ENCODE measurements around the gene MAPKAP1. TPM values are rescaled to one million over a fixed set of nuclear protein-coding genes. Genes with fewer than 3 reads are reported as not detected.
A peak's percentile ranks its signal among the peaks of the same experiment; 100 is the strongest.
"Not testable (repeated sequence)": the region's sequence is repeated elsewhere in the genome, so short reads cannot be mapped to it uniquely, and the experiment has no call there.

MAPKAP1 gene
- polyA plus RNA-seq, 1 donor = 74.5 TPM

DNA sequence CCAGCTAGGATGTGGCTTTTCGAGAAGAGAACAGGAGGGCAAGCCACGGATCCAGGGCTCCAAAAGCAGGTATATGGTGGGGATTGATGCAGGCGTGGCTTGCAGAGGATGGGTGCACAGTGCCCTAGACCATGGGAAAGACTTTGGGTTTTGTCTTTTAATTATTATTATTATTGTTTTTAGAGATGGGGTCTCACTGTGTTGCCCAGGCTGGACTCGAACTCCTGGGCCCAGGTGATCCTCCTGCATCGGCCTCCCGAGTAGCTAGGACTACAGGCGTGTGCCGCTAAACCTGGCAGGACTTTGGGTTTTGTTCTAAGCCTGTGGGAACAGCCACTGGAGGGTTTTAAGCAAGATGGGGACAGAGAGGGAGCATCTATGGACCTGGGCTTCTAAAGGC lies 293.4 kb downstream of the MAPKAP1 start:
- DNase-seq = no peak

GRCh38 chr9:125412166-125412565 lies 294.8 kb downstream of the MAPKAP1 start:
- no peak for DNase-seq

- no peak for DNase-seq
Measured at GRCh38 chr9:125411171-125411756, 295.7 kb downstream of the MAPKAP1 start.

DNA sequence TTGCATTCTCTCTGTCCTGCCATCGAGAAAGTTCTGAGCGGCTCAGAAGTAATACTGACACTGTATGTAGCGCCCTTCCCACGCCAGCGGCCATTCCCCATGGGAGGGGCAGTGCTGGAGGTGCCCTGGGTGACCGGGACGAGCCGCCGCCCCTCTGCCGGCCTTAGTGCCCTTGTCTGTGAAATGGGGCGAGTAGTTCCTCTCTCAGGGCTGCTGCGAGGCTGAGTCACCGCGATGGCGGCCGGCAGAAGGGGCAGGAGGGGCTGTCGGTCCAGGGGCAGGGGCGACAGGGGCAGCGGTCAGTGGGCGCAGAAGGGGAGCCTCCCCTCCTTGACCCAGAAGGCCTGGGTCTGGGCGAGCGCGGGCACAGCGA lies 296.5 kb downstream of the MAPKAP1 start:
- no peak for DNase-seq

GRCh38 chr9:125409637-125410521 lies 297.1 kb downstream of the MAPKAP1 start:
- no peak for DNase-seq

- DNase-seq = no peak
Measured at GRCh38 chr9:125409217-125409636, 297.8 kb downstream of the MAPKAP1 start.

- DNase-seq = peak; percentile 82
Measured at GRCh38 chr9:125407974-125408900, 298.8 kb downstream of the MAPKAP1 start.

DNA sequence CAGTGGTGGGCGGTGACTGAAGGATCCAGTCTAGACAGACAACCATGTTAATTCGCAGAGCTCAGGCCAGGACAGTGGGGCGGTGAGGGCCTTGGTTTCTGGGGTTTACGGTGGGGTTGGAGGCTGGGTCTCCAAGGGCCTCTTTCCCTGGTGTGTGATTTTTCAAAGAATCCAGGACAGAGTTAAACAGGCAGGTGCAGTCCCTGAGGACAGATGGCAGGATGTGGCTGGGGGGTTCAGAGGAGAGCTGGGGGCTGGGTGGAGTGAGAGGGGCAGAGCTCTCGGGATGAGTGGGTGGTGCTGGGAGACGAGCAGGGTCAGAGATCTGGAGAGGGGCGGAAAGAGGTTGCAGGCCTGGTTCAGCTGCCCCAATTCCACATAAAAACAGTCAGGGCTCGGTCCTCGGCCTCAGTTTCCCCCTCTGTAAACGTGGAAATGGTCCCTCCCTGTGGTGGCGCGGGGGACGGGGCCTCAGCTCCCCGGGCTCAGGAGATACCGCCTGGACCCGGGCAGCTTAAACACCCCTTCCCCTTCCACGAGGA lies 299.5 kb downstream of the MAPKAP1 start:
- DNase-seq = no peak

- no peak for DNase-seq
Measured at GRCh38 chr9:125406810-125407087, 300.3 kb downstream of the MAPKAP1 start.

DNA sequence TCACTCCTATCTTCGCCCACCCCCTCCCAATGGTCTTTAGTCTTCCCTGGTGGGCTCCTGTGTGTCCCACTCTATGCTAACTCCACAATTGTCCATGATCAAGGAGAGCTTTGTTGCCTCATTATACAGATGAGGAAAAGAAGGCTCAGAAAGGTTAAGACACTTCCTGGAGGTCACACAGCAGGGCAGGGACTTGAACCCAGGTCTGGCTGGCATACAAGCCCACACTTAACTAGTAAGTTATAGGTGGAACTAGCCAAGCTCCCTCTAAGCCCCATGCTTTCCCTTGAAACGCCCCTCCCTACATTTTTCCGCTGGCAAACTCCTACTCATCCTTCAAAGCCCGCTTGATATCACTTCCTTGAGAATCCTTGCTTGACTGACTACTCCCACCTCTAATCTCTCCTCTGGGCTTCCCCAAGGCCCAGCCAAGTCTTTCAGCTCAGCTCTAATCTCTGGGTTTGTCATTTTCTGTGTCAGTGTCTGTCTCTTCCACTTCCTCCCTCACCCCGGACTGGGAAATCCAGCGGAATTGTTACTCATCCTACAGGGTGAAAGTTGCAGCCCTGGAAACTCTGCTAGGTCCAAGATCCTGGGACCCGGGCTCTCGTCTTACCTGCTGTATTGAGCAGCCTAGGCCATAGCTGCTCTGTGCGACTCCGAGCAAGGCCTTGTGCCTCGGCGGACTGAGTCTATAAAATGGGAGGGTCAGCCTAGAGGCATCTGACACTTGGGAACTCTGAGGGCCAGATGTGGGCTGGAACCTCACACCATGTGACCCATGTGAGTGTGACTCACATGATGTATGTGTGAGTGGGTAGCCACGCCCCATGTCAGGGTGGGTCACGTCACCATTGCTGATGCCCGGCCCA lies 300.8 kb downstream of the MAPKAP1 start:
- no peak for DNase-seq

DNA sequence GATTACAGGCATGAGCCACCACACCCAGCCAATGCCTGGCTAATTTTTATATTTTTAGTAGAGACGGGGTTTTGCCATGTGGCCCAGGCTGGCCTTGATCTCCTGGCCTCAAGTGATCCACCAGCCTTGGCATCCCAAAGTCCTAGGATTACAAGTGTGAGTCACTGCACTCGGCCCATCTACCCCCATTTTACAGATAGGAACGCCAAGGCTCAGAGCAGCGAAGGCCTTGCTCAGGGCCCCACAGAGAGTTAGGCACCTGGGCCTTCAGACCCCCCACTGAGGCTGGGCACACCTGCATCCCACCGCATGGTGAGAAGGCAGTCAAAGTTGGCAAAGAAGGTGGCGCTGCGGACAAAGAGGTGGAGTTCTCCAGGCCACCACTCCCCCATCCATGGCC lies 302.3 kb downstream of the MAPKAP1 start:
- no peak for DNase-seq

- DNase-seq = no peak
Measured at GRCh38 chr9:125400725-125401716, 306.0 kb downstream of the MAPKAP1 start.

- DNase-seq = not testable (repeated sequence)
Measured at GRCh38 chr9:125400232-125400631, 306.8 kb downstream of the MAPKAP1 start.

GRCh38 chr9:125399666-125400065 lies 307.3 kb downstream of the MAPKAP1 start:
- no peak for DNase-seq

DNA sequence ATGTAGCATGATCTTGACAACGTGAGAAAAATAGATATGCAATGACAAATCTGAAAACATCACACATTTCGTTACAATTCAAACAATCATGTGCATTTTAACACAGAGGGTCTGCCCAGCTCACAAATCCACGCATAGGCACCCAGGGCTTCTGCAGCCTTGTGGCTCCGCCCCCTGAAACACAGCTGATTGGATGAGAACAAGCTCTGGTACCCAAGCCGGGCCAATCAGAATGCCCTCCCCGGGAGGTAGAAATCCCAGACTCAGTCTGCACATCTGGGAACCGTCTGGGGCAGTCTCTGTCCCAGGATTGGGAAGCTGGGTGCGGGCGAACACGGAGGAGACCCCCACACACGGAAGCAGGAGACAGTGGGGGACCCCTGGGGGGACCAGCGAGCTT lies 307.8 kb downstream of the MAPKAP1 start:
- DNase-seq = no peak

- DNase-seq = no peak
Measured at GRCh38 chr9:125398243-125398642, 308.8 kb downstream of the MAPKAP1 start.

DNA sequence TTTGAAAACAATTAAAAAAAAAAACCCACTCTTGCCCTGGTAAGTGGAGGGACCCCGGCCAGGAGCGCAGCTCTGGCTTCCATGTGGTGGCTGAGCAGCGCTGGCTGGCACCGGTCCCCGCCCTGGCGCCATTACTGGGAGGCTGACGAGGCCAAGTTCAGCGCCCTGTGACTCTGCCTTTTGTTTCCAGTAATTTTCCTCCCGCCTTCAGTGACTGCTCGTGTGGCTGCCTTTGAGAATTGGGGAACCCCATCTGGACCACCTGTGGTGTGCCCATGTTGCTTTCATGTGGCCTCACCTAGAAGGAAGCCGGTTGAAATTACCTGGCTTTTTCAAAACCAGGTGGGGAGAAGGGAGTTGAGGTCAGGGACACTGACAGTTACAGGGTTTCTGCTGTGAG lies 309.3 kb downstream of the MAPKAP1 start:
- DNase-seq = no peak

DNA sequence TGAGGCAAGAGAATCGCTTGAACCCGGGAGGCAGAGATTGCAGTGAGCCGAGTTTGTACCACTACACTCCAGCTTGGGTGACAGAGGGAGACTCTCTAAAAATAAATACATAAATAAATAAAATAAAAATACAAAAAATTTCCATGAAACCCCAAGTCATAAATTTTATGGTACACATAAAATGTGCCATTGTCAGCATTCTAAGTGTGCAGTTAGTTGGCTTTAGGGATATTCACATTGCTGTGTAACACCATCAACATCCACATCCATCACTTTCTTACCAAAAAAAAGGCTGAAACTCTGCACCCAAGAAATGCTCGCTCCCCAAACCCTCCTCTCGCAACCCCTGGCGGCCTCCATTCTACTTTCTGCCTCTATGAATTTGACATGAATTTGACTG lies 310.2 kb downstream of the MAPKAP1 start:
- no peak for DNase-seq

DNA sequence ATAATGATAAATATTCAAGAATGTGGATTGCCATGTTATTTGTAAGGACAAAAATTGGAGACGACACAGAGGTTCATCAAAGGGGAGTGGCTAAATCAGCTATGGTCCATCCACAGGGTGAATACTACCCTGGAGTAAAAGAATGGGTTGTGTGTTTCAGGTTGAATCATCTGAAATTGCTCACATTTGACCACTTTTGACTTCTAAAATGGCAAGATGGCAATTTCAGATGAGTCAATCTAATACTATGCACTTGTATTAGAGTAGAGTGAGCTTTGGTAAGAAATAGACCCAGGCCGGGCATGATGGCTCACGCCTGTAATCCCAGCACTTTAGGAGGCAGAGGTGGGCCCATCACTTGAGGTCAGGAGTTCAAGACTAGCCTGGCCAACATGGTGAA lies 313.6 kb downstream of the MAPKAP1 start:
- no peak for DNase-seq

- DNase-seq = no peak
Measured at GRCh38 chr9:125391704-125392103, 315.3 kb downstream of the MAPKAP1 start.
